ENCODE data around the gene LCN9.
A peak's percentile ranks its signal among the peaks of the same experiment; 100 is the strongest.

LCN9 gene

DNA sequence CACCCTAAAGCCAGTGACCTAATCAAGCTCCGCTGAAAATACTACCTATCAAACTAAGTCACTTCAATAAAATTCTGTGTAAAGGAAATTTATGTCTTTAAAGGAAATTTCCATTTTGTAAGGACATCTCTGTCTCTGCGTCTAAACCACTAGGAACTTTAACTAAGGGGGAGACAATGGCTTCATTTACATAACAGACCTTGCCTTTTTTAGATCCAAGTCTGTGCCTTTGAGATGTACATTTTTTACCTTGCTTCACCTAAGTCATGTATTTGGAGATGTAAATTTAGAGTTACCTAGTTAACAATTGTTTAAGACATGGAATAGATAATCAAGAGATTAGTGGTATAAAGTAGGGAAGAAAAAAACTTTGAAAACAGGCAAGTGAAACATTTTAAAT, 13.6 kb upstream of the LCN9 start:
- TF ChIP-seq, protein P1, sequence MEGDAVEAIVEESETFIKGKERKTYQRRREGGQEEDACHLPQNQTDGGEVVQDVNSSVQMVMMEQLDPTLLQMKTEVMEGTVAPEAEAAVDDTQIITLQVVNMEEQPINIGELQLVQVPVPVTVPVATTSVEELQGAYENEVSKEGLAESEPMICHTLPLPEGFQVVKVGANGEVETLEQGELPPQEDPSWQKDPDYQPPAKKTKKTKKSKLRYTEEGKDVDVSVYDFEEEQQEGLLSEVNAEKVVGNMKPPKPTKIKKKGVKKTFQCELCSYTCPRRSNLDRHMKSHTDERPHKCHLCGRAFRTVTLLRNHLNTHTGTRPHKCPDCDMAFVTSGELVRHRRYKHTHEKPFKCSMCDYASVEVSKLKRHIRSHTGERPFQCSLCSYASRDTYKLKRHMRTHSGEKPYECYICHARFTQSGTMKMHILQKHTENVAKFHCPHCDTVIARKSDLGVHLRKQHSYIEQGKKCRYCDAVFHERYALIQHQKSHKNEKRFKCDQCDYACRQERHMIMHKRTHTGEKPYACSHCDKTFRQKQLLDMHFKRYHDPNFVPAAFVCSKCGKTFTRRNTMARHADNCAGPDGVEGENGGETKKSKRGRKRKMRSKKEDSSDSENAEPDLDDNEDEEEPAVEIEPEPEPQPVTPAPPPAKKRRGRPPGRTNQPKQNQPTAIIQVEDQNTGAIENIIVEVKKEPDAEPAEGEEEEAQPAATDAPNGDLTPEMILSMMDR (IDR thresholded peaks at IDR 0.05; ENCODE audit: low read depth, low read length), result no peak
- DNase-seq, result no peak
- H3K27me3 ChIP-seq (ENCODE audit: insufficient read depth, low read depth, severe bottlenecking), result no peaks in the 10 kb centered on the region
- no peaks in the 10 kb centered on the region for H3K36me3 ChIP-seq
- H3K4me3 ChIP-seq (ENCODE audit: low read depth, low read length), result no peak overlapping the region
- no peak overlapping the region for H3K27ac ChIP-seq
- H3K9me3 ChIP-seq (ENCODE audit: severe bottlenecking), result peaks cover 35% of the 10 kb centered on the region

DNA sequence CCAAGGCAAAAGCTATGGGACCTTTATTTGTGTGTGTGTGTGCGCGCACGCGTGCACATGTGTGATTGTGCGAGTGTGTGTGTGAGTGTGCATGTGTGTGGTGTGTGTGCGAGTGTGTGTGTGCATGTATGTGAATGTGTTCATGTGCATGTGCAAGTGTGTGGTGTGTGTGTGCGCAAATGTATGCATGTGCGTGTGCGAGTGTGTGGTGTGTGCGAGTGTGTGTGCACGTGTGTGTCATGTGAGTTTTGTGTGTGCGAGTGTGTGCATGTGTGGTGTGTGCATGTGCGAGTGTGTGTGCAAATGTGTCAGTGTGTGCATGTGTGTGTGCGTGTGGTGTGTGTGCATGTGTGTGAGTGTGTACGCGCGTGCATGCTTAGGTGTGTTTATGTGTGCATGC, 12.7 kb upstream of the LCN9 start:
- Histone ChIP-seq H3K36me3 (no peaks in the 10 kb centered on the region), H3K4me3 (ENCODE audit: low read depth, low read length) (no peak overlapping the region), H3K9me3 (ENCODE audit: severe bottlenecking) (peaks cover 28% of the 10 kb centered on the region), H3K27me3 (ENCODE audit: insufficient read depth, low read depth, severe bottlenecking) (no peaks in the 10 kb centered on the region), H3K27ac (no peak overlapping the region)
- DNase-seq, result no peak
- TF ChIP-seq, protein P1 (IDR thresholded peaks at IDR 0.05; ENCODE audit: low read depth, low read length), result no peak

DNA sequence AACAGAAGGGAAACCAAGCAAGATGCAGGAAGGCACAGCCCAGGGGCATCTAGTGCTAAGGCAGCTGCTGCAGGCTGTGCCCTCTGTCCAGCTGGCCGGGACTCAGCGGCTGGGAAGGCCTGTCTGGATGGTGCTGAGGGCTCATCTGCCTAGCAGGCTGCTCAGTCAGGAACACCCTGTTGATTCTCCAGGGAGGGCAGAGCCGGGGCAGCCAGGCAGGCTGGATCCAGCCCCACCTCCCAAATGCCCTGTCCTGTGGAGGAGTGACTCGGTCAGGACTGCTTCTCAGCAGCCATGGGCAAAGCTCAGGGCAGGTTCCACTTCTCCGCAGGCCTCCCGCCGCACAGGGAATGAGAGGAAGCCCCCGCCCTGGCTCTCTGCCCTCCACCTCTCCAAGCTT, 7.8 kb upstream of the LCN9 start:
- no peak for DNase-seq
- peaks cover 3% of the 10 kb centered on the region for H3K9me3 ChIP-seq (ENCODE audit: severe bottlenecking)
- H3K27ac ChIP-seq, result no peak overlapping the region
- no peaks in the 10 kb centered on the region for H3K36me3 ChIP-seq
- no peaks in the 10 kb centered on the region for H3K27me3 ChIP-seq (ENCODE audit: insufficient read depth, low read depth, severe bottlenecking)
- no peak overlapping the region for H3K4me3 ChIP-seq (ENCODE audit: low read depth, low read length)
- TF ChIP-seq, protein P1 (IDR thresholded peaks at IDR 0.05; ENCODE audit: low read depth, low read length), result no peak

DNA sequence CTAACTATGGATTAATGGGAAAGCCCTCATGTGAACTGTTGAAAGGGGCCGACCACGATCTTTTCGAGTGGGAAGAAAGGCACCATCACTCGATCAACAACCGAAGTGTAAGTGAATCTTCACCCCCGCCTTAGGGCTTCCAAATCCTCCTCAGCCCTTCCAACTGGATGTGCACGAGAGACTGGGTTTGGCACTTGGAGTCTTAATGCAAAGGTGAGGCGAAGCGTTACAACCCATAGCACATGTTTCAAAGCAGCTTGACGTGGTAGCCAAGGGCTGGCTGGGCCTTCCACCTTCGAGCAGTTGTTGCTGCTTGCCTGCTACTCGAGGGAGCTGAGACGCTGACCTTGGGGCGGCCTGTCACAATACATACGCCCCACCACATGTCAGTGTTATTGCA, 5.7 kb upstream of the LCN9 start:
- TF ChIP-seq, protein P1 (IDR thresholded peaks at IDR 0.05; ENCODE audit: low read depth, low read length), result no peak
- no peak overlapping the region; the same call in 1 of the 2 replicates for H3K4me3 ChIP-seq (ENCODE audit: low read depth, low read length)
- H3K27me3 ChIP-seq (ENCODE audit: insufficient read depth, low read depth, severe bottlenecking), result no peaks in the 10 kb centered on the region

DNA sequence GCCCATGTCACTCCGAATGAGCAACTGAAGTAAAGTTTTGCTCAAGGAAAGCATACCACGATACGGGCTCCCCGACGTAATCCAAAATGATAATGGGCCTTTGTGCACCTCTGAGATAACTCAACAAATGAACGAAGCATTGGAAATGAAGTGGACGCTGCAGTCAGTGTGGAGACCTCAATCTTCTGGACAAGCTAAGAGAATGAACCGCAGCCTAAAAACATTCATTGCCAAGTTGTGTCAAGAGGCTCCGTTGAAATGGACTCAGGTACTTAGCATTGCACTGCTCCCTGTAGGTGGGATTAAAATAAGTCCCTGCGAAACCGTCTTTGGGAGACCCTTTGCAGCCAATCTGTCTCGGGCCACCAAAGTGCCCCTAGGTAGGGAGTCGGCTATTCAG, 3.9 kb upstream of the LCN9 start:
- no peaks in the 10 kb centered on the region for H3K36me3 ChIP-seq
- TF ChIP-seq, protein P1 (IDR thresholded peaks at IDR 0.05; ENCODE audit: low read depth, low read length), result no peak
- no peak overlapping the region for H3K4me3 ChIP-seq (ENCODE audit: low read depth, low read length)
- DNase-seq, result no peak
- no peak overlapping the region for H3K27ac ChIP-seq
- no peaks in the 10 kb centered on the region for H3K27me3 ChIP-seq (ENCODE audit: insufficient read depth, low read depth, severe bottlenecking)
- no peaks in the 10 kb centered on the region for H3K9me3 ChIP-seq (ENCODE audit: severe bottlenecking)

More for the DNA sequence above, 5.7 kb upstream of the LCN9 start:
- DNase-seq, result peak; percentile 45
- Histone ChIP-seq H3K27ac (no peak overlapping the region), H3K9me3 (ENCODE audit: severe bottlenecking) (peaks cover 3% of the 10 kb centered on the region), H3K36me3 (no peaks in the 10 kb centered on the region)

DNA sequence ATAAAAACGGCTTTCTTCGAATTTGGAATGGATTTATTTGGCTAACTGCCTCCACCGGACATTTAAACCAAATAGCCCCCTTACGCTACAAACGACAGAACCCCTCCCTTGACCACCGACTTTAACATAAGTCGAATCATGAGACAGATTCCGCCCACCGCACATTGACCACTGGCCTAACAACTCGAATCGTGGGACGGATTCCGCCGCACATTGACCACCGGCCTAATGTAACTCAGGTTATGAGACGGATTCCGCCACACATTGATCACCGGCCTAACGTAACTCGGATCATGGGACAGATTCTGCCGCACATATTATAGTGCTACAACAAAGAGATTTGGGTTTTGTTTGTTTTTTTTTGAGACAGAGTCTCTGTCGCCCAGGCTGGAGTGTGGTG, 2.7 kb upstream of the LCN9 start:
- H3K27ac ChIP-seq, result no peak overlapping the region
- no peaks in the 10 kb centered on the region for H3K36me3 ChIP-seq
- TF ChIP-seq, protein P1 (IDR thresholded peaks at IDR 0.05; ENCODE audit: low read depth, low read length), result no peak
- no peak for DNase-seq
- H3K9me3 ChIP-seq (ENCODE audit: severe bottlenecking), result no peaks in the 10 kb centered on the region
- no peak overlapping the region for H3K4me3 ChIP-seq (ENCODE audit: low read depth, low read length)
- no peaks in the 10 kb centered on the region for H3K27me3 ChIP-seq (ENCODE audit: insufficient read depth, low read depth, severe bottlenecking)
